Loucy (cell line): Measurements from ENCODE around the gene HDGFL1.

Experiments
- CTCF ChIP-seq: fragments of 200-600 bp; sonication (generic); conservative IDR thresholded peaks from 2 replicates; pipeline ENCODE4 v1.5.1; 2014; ENCODE audit warnings: mild to moderate bottlenecking, antibody characterized with exemption, low read length
- EZH2phosphoT487 ChIP-seq: fragments of 200-600 bp; IDR thresholded peaks from 2 replicates; pipeline ENCODE4 v1.6.1; 2018; ENCODE audit warnings: antibody characterized with exemption, mild to moderate bottlenecking, moderate library complexity, borderline replicate concordance

GRCh38 chr6:22529866-22530265 is 39.5 kb upstream of the HDGFL1 start:
- no peak for TF ChIP-seq CTCF
- no peak for TF ChIP-seq EZH2phosphoT487
